ENCODE measurements around the gene CSN3. TPM values are rescaled to one million over a fixed set of nuclear protein-coding genes. Genes with fewer than 3 reads are reported as not detected.

Gene CSN3
- total and polyA plus RNA-seq, 10 of the 15 experiments (the other 5 are each of a cell fraction or from before 2014, with no cell fraction given), result not detected

- Histone ChIP-seq H2AFZ (ENCODE audit: control insufficient read depth, low read depth, low read length) (no peak overlapping the region), H3K27me3 (replicated peaks in 1 of 2; ENCODE audit: control insufficient read depth in 2 of 2, insufficient read depth in 2 of 2, low read length in 1 of 2) (no peaks in the 10 kb centered on the region), H3K36me3 (ENCODE audit: control insufficient read depth in 2 of 2, insufficient read depth in 2 of 2, low read length in 1 of 2) (no peaks in the 10 kb centered on the region), H3K9ac (ENCODE audit: control insufficient read depth, insufficient read depth, low read length) (no peak overlapping the region), H3K4me3 (no peak overlapping the region), H3K4me2 (ENCODE audit: control insufficient read depth, insufficient read depth) (no peak overlapping the region), H3K9me3 (replicated peaks; ENCODE audit: control insufficient read depth, insufficient read depth, low read length) (no peaks in the 10 kb centered on the region), H3K4me1 (ENCODE audit: control insufficient read depth, insufficient read depth, low read length) (no peaks in the 10 kb centered on the region), H4K20me1 (ENCODE audit: control insufficient read depth, insufficient read depth) (no peaks in the 10 kb centered on the region), H3K27ac (ENCODE audit: control insufficient read depth, insufficient read depth) (no peak overlapping the region), H3K79me2 (ENCODE audit: control insufficient read depth, insufficient read depth, low read length) (no peaks in the 10 kb centered on the region)
- no peak for TF ChIP-seq MYC (IDR thresholded peaks at IDR 0.05; ENCODE audit: insufficient read depth, insufficient read length, insufficient replicate concordance, low read length, severe bottlenecking)
- no peak for TF ChIP-seq CHD2 (IDR thresholded peaks at IDR 0.05; ENCODE audit: borderline replicate concordance, low read depth, low read length)
- no peak for TF ChIP-seq YY1 (IDR thresholded peaks at IDR 0.05; ENCODE audit: low read depth, low read length)
- no peak for TF ChIP-seq CBX5 (IDR thresholded peaks at IDR 0.05; ENCODE audit: low read depth)
- TF ChIP-seq HDAC2 (IDR thresholded peaks at IDR 0.05), result no peak
- no peak for TF ChIP-seq BMI1 (IDR thresholded peaks at IDR 0.05; ENCODE audit: borderline replicate concordance)
- no peak for TF ChIP-seq CHD1 (IDR thresholded peaks at IDR 0.05; ENCODE audit: low read depth, low read length)
- no peak for TF ChIP-seq SRF (IDR thresholded peaks at IDR 0.05; ENCODE audit: low read depth in 2 of 2, low read length in 2 of 2)
- no peak for TF ChIP-seq CHD4 (IDR thresholded peaks at IDR 0.05)
- no peak for TF ChIP-seq SUPT20H (IDR thresholded peaks at IDR 0.05; ENCODE audit: borderline replicate concordance, control insufficient read depth, low read depth, low read length)
- no peak for TF ChIP-seq RELA (IDR thresholded peaks at IDR 0.05; ENCODE audit: borderline replicate concordance, partially characterized antibody)
- no peak for TF ChIP-seq DPF2 (IDR thresholded peaks at IDR 0.05)
- TF ChIP-seq PML (IDR thresholded peaks at IDR 0.05; ENCODE audit: low read length), result no peak
- no peak for TF ChIP-seq NRF1 (conservative IDR thresholded peaks at IDR 0.05; ENCODE audit: low read depth, low read length)
- TF ChIP-seq TAF1 (IDR thresholded peaks at IDR 0.05; ENCODE audit: borderline replicate concordance, low read depth, low read length), result no peak
- TF ChIP-seq ZNF217 (IDR thresholded peaks at IDR 0.05), result no peak
- no peak for TF ChIP-seq ZNF592 (IDR thresholded peaks at IDR 0.05)
- BruUV-seq (replicated peaks), result no TSS peak
- no peak for FAIRE-seq
- in situ Hi-C loops (cut with MboI), result no loop called here
- ChIA-PET RAD21 (ENCODE audit: unreplicated experiment) (no interaction called here), SMC1A (ENCODE audit: uncharacterized antibody, unreplicated experiment) (interaction anchor here (0.7 to 1.1 kb wide), 2 partner anchors 11 to 42 kb away, joined by 3 to 4 read pairs; no protein-coding TSS in a partner anchor), POLR2A (no interaction called here), CTCF (interaction anchor here (0.7 kb wide), 2 partner anchors 19 to 363 kb away, joined by 3 read pairs; no protein-coding TSS in a partner anchor)
- 0% methylated on average over 1 of the region's 1 CpG for WGBS (ENCODE audit: insufficient coverage, insufficient replicate concordance, low lambda C conversion rate, missing lambda C conversion rate)
- no peak for DNase-seq (ENCODE audit: low read depth, low spot score)
- no peak for ATAC-seq
- intact Hi-C loops (cut with micrococcal nuclease; ENCODE audit: unreplicated experiment), result no loop called here
Observed at GRCh38 chr4:70298051-70298450, 55.7 kb downstream of the CSN3 start.

Measured in GM12878 (cell line).